ENCODE results near the gene TBC1D28.
"Not testable (repeated sequence)": the region's sequence is repeated elsewhere in the genome, so short reads cannot be mapped to it uniquely, and the experiment has no call there.

The TBC1D28 gene

GRCh38 chr17:18644291-18644690, at the start of gene TBC1D28:
Gene TBC1D28 (minus strand): TSS chr17:18644391. CDS start chr17:18641352, 3,039 bp downstream.
- not testable (repeated sequence) for DNase-seq

- not testable (repeated sequence) for DNase-seq
Measured at GRCh38 chr17:18682668-18683067, 38.5 kb upstream of the TBC1D28 start.

GRCh38 chr17:18681767-18682571, 37.8 kb upstream of the TBC1D28 start, which contains the start of gene FOXO3B:
Gene FOXO3B (minus strand): TSS chr17:18682314. CDS start chr17:18681651, 663 bp downstream.
- not testable (repeated sequence) for DNase-seq

- not testable (repeated sequence) for DNase-seq
Measured at GRCh38 chr17:18677381-18677780, 33.2 kb upstream of the TBC1D28 start.

- DNase-seq: not testable (repeated sequence)
Measured at GRCh38 chr17:18676928-18677327, 32.7 kb upstream of the TBC1D28 start.

GRCh38 chr17:18672395-18673227, 28.4 kb upstream of the TBC1D28 start:
- not testable (repeated sequence) for DNase-seq

GRCh38 chr17:18668625-18669024, 24.4 kb upstream of the TBC1D28 start:
- DNase-seq: not testable (repeated sequence)

- not testable (repeated sequence) for DNase-seq
Measured at GRCh38 chr17:18667535-18667934, 23.3 kb upstream of the TBC1D28 start.

- DNase-seq: not testable (repeated sequence)
Measured at GRCh38 chr17:18666326-18666725, 22.1 kb upstream of the TBC1D28 start.

- not testable (repeated sequence) for DNase-seq
Measured at GRCh38 chr17:18661924-18662624, 17.9 kb upstream of the TBC1D28 start.

GRCh38 chr17:18650094-18650493, 5.9 kb upstream of the TBC1D28 start:
- DNase-seq: not testable (repeated sequence)

- DNase-seq: not testable (repeated sequence)
Measured at GRCh38 chr17:18643124-18643523, 1.1 kb downstream of the TBC1D28 start.

- DNase-seq: not testable (repeated sequence)
Measured at GRCh38 chr17:18638357-18638756, 5.8 kb downstream of the TBC1D28 start.

GRCh38 chr17:18636237-18636636, 8.0 kb downstream of the TBC1D28 start:
- DNase-seq: not testable (repeated sequence)

- DNase-seq: not testable (repeated sequence)
Measured at GRCh38 chr17:18635773-18636172, 8.4 kb downstream of the TBC1D28 start.

GRCh38 chr17:18634550-18635263, 9.5 kb downstream of the TBC1D28 start:
- not testable (repeated sequence) for DNase-seq

GRCh38 chr17:18626152-18626870, 17.9 kb downstream of the TBC1D28 start:
- DNase-seq: no peak

- DNase-seq: not testable (repeated sequence)
Measured at GRCh38 chr17:18625509-18626104, 18.6 kb downstream of the TBC1D28 start.

- DNase-seq: not testable (repeated sequence)
Measured at GRCh38 chr17:18624862-18625501, 19.2 kb downstream of the TBC1D28 start.

GRCh38 chr17:18617613-18618012, 26.6 kb downstream of the TBC1D28 start:
- DNase-seq: not testable (repeated sequence)

Measured in NCI-H1417 treated with DMSO at 0.1 percent for 48 hours (cell line).